Spinal cord (tissue), 10 donors: ENCODE results near the gene NEUROG3. TPM values are rescaled to one million over a fixed set of nuclear protein-coding genes. Genes with fewer than 3 reads are reported as not detected.

Experiments used
- DNase-seq, 6 donors: peaks; one replicate each; pipeline versions ENCODE4 v3.0.0 to v3.0.0-alpha.2; 2013 to 2015; ENCODE audit warnings: low spot score in 6 of 6, low read depth in 4 of 6
- H3K27ac ChIP-seq: one replicate; pipeline ENCODE4 v1.5.1; 2013; ENCODE audit warnings: low read depth, low read length, control low read depth
- H3K27me3 ChIP-seq: one replicate; pipeline ENCODE4 v1.6.1; 2013; ENCODE audit warnings: low read length; ENCODE audit not compliant: control insufficient read depth, insufficient read depth
- H3K36me3 ChIP-seq: one replicate; pipeline ENCODE4 v1.6.1; 2013; ENCODE audit warnings: low read length; ENCODE audit not compliant: control insufficient read depth, insufficient read depth
- H3K4me1 ChIP-seq: one replicate; pipeline ENCODE4 v1.6.1; 2013; ENCODE audit warnings: low read length; ENCODE audit not compliant: control insufficient read depth, insufficient read depth
- H3K4me3 ChIP-seq: one replicate; pipeline ENCODE4 v1.5.1; 2013; ENCODE audit warnings: low read depth, low read length, control low read depth
- H3K9me3 ChIP-seq: one replicate; pipeline ENCODE4 v1.6.1; 2013; ENCODE audit warnings: low read length; ENCODE audit not compliant: control insufficient read depth, insufficient read depth
- WGBS: methylation state at CpG from one replicate; pipeline ENCODE4 v1.1.5; 2013; ENCODE audit warnings: missing lambda C conversion rate; ENCODE audit not compliant: insufficient coverage; 5-methylcytosine and 5-hydroxymethylcytosine counted together
- polyA plus RNA-seq, 2 donors: library from polyadenylated mRNA; unstranded; fragments of 120-200 nt; gene quantifications; one replicate each; pipeline ENCODE4 v1.2.1, GENCODE V29; 2013; ENCODE audit not compliant: insufficient read length in 2 of 2
- total RNA-seq, 2 donors: library from RNA; depleted of rRNA in 1 of 2; stranded (reverse); fragments of 120-200 nt in 1 of 2; fragments of >200 nt in 1 of 2; gene quantifications; one replicate each; pipeline versions ENCODE4 v1.2.3 to v1.2.4, GENCODE V29; 2013 to 2014
- donor health status: healthy.

Gene NEUROG3
- total and polyA plus RNA-seq, 4 donors = 0.19 TPM; not detected in 3

GRCh38 chr10:69527961-69528360 is 45.3 kb downstream of the NEUROG3 start:
- DNase-seq = no peak
- Histone ChIP-seq H3K27ac (no peak overlapping the region), H3K9me3 (no peaks in the 10 kb centered on the region), H3K27me3 (no peaks in the 10 kb centered on the region), H3K36me3 (no peaks in the 10 kb centered on the region), H3K4me3 (no peak overlapping the region), H3K4me1 (no peaks in the 10 kb centered on the region)
- WGBS = 96% methylated on average over 11 of the region's 11 CpGs

Other genes starting within 250 kb of the NEUROG3 start
- under 1 TPM; 0.10 to 0.28 TPM for gene TACR2, start 156.5 kb downstream of the NEUROG3 start, total RNA-seq
- gene TACR2, start 156.5 kb downstream of the NEUROG3 start, polyA plus RNA-seq = 1 to 10 TPM; 1.8 TPM
- gene TSPAN15, start 122.0 kb downstream of the NEUROG3 start, total RNA-seq = 10 to 100 TPM; 23.0 to 27.2 TPM
- 10 to 100 TPM; 25.8 to 42.7 TPM for gene TSPAN15, start 122.0 kb downstream of the NEUROG3 start, polyA plus RNA-seq
- 1 to 10 TPM; 5.1 to 9.8 TPM for gene FAM241B, start 56.8 kb upstream of the NEUROG3 start, total RNA-seq
- gene FAM241B, start 56.8 kb upstream of the NEUROG3 start, polyA plus RNA-seq = 10 to 100 TPM; 40.1 to 45.0 TPM
- 10 to 100 TPM; 11.4 to 44.0 TPM for gene COL13A1, start 228.5 kb upstream of the NEUROG3 start, total RNA-seq
- 10 to 100 TPM; 17.6 to 26.5 TPM for gene COL13A1, start 228.5 kb upstream of the NEUROG3 start, polyA plus RNA-seq